Measurements from ENCODE around the gene SLC38A3.
A peak's percentile ranks its signal among the peaks of the same experiment; 100 is the strongest.

SLC38A3 gene

GRCh38 chr3:50192689-50193141 lies 12.4 kb upstream of the SLC38A3 start:
- DNase-seq (ENCODE audit: low read depth) = peak; percentile 37

- no peak for DNase-seq (ENCODE audit: low read depth)
These were observed 11.8 kb upstream of the SLC38A3 start for GRCh38 chr3:50193286-50193685.

DNA sequence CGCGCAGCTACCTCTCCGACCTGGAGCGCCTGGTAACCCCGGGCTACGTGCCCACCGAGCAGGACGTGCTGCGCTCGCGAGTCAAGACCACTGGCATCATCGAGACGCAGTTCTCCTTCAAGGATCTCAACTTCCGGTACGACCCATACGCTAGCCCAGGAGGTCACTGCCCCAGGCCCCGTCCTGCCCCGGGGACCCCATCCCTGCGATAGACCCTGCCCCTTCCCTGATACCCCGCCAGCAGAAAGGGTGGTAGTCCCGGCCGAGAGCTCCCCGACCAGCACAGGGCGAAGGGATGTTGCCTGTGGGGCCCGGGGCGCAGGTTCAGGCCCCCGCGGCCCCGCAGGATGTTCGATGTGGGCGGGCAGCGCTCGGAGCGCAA lies 11.3 kb upstream of the SLC38A3 start:
- no peak for DNase-seq (ENCODE audit: low read depth)

- peak; percentile 49 for DNase-seq (ENCODE audit: low read depth)
These were observed 10.8 kb upstream of the SLC38A3 start for GRCh38 chr3:50194128-50194902.

DNA sequence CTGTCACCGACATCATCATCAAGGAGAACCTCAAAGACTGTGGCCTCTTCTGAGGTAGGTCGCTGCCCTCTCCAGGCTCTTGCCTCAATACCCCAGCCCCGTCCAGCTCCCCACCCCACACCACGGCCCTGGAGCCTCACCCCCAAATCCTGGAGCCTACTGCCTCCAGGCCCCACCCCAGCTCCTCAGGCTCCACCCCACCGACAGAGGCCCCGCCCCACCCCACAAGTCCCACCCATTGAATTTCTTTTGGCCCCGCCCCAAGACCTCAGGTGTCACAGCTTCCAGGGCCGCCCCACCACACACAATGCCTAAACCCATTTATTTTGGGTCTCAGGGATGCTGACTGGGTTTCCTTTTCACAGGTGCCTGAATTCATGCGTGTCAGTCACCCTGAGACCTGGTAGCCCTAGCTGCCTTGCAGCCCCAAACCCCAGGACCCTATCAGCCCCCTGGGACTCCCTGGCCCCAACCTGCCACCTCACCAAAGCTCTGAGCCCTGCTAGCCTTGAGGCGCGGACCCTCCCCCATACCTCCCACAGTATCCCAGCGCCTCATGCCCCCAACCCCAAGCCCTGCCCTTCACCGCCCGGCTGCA lies 10.1 kb upstream of the SLC38A3 start:
- no peak for DNase-seq (ENCODE audit: low read depth)

GRCh38 chr3:50195501-50196252 lies 9.4 kb upstream of the SLC38A3 start:
- no peak for DNase-seq (ENCODE audit: low read depth)

DNA sequence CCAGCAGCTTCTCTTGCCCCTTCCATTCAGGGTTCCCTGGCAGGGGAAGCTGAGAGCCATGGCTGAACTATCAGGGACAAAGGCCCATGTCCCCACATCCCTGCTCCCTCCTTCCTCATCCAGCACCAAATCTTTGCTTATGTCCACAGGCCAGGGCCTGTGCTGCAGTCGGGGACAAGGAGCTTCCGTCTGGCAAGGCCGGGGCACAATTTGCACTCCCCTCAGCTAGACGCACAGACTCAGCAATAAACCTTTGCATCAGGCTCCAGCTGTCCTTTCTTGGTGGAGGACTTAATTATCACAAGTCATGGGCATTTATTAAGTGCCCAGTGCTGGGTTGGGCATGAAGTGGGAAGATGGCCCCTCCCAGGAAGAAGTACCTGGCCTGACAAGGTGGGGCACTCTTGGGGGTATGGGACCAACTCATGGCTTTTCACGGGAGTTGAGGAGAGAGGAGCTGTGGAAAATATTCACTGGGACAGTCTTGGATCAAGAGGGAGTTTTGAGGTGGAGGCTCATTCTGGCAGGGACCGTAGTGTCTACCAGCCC lies 8.7 kb upstream of the SLC38A3 start:
- no peak for DNase-seq (ENCODE audit: low read depth)

DNA sequence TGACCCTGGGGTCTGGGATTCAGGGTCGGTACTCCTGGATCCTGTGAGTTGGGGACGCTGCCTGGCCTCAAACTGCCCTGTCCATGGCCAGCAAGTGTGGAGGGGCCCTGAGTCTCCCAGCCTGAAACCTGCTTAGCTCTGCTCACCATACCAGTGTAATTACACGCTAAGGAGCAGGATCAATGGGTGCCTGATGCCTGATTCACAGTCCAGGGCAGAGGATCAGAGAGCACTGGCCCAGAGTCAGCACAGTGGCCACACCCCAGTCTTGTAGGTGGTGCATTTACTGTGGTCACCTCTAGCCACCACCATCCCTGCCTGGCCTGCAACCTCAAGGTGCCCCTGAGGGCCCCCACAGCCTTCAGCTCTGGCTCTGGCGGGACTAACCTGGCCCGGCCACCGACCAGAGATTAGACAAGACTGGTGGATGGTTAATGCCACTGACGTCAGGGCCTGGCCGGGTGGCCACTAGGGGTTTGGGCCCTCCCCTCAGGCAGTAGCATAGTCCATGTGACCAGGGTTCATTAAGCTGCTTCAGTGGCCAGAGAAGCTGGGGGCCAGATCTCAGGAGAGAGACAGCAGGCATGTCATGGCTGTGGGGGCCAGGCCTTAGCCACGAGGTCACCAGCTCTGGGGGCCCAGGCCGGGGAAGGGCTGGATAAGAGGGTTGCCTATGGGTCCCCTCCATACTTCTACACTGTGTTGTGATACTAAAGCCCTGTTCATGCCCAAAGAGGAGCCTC lies 3.3 kb upstream of the SLC38A3 start:
- peak; percentile 14 for DNase-seq (ENCODE audit: low read depth)

- DNase-seq (ENCODE audit: low read depth) = no peak
These were observed 2.5 kb upstream of the SLC38A3 start for GRCh38 chr3:50202353-50203112.

- DNase-seq (ENCODE audit: low read depth) = no peak
These were observed 1.8 kb upstream of the SLC38A3 start for GRCh38 chr3:50203113-50203808.

DNA sequence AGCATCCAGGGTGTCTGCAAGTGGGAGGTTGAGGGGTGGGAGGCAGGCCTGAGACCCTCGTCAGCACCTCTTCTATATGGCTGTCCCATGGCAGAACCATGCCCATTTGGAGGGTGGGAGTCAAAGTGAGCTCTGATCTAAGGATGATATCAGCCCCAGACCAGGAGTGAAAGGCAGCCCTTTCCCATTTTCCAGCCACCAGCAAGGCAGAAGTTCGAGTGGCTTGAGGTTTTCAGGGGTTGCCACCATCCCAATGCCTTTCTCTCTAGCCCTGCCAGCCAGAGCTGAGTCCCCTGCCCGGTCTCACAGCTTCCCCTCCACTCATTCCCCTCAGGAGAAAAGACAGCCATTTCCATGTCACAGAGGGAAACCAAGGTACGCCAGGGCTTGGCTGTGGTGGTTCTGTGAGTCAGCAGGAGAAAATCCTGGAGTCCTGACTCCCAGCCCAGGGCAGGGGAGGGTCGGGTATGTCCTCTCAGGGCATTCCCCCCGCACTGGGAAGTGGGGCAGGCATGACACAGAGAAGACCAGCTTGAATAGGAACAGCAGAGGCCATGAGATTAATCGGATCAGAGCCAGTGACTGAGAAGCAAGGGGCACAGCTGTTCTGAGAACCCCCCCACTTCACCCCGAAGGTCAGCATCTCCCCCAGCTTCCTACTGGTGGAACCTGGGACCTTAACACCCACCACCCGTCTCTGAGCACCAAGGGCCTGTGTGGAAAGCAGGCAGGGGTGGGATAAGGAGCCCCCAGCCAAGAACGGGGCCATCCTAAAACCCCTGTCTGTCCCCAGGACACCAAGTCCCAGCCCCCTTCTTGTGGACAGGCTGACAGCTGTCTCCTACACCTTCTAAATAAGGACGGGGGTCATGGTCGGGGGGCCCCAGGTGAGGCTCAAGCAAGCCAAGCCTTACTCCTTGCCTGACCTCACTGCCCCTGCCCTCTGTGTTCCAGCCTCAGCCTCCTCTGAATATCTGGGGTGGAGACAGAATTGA lies 965 bp upstream of the SLC38A3 start:
- DNase-seq (ENCODE audit: low read depth) = no peak

GRCh38 chr3:50205413-50206276 lies 574 bp downstream of the SLC38A3 start:
- no peak for DNase-seq (ENCODE audit: low read depth)

GRCh38 chr3:50207359-50208042 lies 2.4 kb downstream of the SLC38A3 start:
- DNase-seq (ENCODE audit: low read depth) = no peak

GRCh38 chr3:50208677-50209344 lies 3.7 kb downstream of the SLC38A3 start:
- no peak for DNase-seq (ENCODE audit: low read depth)

DNA sequence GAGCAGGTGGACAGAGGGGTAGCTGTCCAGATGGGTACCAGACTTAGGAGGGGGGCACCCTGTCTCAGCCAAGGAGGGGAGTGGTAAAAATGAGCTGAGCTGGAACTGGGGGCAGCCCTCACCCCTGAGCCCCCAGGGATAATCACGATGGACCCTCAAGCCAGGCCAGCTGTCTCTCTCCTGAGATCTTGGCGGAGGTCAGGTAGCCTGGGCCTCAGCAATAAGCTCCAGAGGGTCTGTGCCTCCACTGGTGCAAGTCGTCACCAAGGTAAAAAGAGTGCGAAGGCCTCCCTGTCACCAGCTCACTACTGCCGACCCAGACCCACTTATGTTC lies 5.1 kb downstream of the SLC38A3 start:
- no peak for DNase-seq (ENCODE audit: low read depth)

DNA sequence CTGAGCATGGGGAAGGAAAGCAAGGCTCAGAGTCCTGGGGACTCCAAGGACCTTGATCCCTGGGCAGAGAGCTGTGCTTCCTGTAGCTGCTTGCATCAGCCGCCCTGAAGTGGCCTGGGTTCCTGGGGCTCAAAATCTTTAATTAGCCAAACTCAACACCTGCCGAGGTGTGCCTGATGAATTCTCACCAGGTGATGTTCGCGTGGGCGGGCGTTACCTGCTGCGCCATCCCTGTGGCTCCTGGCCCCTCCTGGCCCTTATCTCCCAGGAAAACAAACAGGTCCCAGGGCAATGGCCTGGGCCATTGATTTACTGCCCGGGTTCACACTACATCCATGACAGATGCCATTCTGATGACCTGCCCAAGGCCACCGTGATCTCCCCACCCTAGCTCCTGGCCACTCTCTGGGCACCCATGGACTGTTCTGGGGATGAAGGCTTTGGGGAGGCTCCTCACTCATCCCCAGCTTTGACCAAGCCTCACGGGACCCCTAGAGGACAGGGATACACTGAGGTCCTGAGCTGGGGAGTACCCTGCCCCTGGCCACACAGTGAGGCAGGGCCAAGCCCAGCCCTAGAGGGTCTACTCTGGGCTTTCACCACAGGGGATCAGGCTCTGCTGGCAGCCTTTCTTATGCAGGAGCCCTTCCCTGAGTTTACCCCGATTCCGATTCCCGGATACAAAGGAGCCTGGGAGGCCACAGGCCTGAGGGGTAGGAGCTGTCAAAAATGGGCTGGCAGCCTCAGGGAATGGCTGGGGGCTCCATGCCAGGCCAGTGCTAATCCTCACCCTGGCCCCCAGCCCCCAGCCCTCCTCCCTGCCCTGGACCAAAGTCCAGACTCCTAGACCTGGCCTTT lies 5.7 kb downstream of the SLC38A3 start:
- DNase-seq (ENCODE audit: low read depth) = no peak

Measured in amniotic epithelial cell (primary cell).